GM15510 (cell line): ENCODE measurements around the gene ADAMTS9.

ENCODE experiments used
- POLR2A ChIP-seq: IDR thresholded peaks from 3 replicates; pipeline ENCODE4 v1.6.1; 2011; ENCODE audit warnings: borderline replicate concordance; ENCODE audit not compliant: insufficient read length; ENCODE audit errors: extremely low read depth

ADAMTS9 gene

DNA sequence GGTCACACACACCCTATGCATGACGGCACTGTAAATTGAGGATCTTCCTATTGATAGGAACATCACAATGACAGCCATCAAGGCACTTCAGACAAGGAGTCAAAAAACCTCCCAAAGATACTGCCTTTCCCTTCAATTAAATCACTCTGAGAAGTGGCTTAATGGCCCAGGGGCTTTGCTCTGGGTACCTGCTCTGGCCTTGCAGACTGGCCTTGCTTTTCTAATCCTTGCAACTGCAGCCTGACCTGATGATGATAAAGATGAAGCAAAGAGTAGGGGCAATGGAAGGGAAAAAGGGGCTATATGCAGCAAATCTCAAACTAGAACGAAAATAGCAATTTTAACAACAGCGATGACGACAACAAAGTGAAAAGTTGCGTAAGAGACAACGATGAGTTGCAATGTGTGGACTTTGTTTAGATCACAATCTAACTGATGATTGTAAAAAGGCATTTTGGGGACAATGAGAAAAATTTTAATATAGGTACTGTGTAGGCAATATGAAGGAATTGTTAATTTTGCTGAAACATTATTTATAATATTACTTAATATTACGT is 14.6 kb downstream of the ADAMTS9 start:
- no peak for TF ChIP-seq POLR2A

- TF ChIP-seq POLR2A, result no peak
Measured at GRCh38 chr3:64668582-64669510, 19.0 kb downstream of the ADAMTS9 start.

- TF ChIP-seq POLR2A, result no peak
Measured at GRCh38 chr3:64667887-64668581, 19.8 kb downstream of the ADAMTS9 start.

DNA sequence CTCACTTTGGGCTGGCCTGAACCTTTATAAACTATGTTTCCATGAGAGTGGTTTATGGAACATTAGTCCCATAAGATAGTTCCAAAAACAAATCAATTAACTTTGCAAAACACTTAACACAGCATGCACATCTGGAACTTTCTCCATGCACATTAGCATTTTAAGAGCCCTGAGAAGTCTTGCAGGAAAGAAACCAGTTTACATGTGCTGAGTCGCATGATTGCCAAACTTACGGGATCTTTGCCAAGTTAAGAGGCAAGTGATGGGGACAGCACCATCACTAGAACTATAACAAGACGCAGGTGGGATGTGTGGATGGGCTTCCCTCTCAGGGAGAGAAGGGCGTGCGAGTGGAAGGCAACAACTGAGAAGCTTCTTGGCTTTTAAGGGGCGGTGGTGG is 20.7 kb downstream of the ADAMTS9 start:
- TF ChIP-seq POLR2A, result no peak

- no peak for TF ChIP-seq POLR2A
Measured at GRCh38 chr3:64666171-64666588, 21.6 kb downstream of the ADAMTS9 start.

- no peak for TF ChIP-seq POLR2A
Measured at GRCh38 chr3:64664397-64664796, 23.4 kb downstream of the ADAMTS9 start.

- TF ChIP-seq POLR2A, result no peak
Measured at GRCh38 chr3:64659617-64659978, 28.2 kb downstream of the ADAMTS9 start.

GRCh38 chr3:64658001-64658400 is 29.8 kb downstream of the ADAMTS9 start:
- no peak for TF ChIP-seq POLR2A

GRCh38 chr3:64656544-64656943 is 31.3 kb downstream of the ADAMTS9 start:
- no peak for TF ChIP-seq POLR2A

DNA sequence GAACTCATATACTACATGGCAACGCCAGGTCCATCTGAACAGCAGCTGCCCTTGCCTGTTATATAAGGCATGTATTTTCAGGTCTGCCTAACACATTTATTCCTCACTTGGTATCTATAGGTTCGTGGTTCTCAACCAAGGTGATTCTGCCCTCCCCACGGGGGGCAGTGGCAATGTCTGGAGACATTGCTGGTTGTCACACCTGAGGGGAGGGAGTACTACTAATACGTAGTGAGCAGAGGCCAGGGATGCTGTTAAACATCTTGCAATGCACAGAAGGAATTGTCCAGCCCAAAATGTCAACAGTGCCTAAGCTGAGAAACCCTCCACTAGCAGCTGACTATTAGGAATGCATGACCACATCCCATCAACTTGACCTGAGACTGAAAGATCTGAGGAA is 32.6 kb downstream of the ADAMTS9 start:
- no peak for TF ChIP-seq POLR2A

- no peak for TF ChIP-seq POLR2A
Measured at GRCh38 chr3:64654013-64654412, 33.8 kb downstream of the ADAMTS9 start.

DNA sequence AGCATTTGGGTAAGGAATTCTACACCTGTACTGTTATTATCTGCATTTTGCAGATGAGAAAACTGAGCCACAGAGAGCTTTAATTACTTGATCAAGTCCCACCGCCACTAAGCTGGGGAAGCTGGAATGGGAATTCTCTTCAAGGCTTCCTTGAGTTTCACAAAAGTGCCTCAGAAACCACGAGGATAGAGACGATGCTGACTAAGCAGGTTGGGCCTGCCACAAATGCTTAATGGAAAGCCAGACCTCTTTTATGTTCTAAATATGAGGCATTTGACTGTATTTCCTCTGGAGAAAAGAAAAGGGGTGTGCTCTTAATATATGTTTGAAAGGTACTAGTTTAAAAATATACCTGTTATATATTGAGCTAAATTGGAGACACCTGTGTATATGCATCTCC is 34.7 kb downstream of the ADAMTS9 start:
- no peak for TF ChIP-seq POLR2A

- TF ChIP-seq POLR2A, result no peak
Measured at GRCh38 chr3:64651741-64652241, 36.0 kb downstream of the ADAMTS9 start.

DNA sequence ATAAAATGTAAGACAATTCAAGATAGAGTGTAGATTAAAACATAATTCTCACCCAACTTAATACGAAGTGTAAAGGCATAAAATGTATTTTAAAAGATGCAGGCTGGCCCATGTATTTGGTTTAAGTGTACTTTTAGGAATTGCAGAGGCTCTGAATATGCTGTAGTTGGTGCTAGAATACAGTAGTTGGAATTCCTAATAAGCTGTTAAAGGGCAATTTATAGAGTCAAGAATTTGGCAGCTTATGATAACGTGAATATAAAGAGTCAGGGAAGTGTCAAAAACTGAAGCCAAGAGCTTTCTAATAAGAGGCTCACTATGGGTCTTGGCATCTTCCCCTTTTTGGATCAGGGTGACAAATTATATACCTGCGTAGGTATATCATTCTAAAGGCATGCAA is 36.5 kb downstream of the ADAMTS9 start:
- TF ChIP-seq POLR2A, result no peak

DNA sequence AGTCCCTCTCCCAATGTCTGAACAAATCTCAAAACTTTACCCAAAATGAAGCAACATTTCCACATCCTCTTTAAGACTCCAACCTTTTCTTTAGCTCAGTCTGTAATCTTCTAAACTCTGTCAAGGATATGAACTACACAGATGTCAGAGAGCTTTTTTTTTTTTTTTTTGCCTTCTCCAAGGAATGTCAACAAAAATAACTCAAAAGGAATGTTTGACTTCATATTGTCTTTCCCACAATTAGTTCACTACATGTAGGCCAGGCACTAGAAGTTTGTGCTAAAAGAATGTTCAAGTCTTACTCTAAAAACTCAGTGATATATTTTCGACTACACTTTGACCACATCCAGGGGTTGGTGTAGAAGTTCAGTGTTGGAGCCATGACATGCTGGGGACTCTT is 37.1 kb downstream of the ADAMTS9 start:
- TF ChIP-seq POLR2A, result no peak
